Measurements from ENCODE around the gene HHATL.

DNA sequence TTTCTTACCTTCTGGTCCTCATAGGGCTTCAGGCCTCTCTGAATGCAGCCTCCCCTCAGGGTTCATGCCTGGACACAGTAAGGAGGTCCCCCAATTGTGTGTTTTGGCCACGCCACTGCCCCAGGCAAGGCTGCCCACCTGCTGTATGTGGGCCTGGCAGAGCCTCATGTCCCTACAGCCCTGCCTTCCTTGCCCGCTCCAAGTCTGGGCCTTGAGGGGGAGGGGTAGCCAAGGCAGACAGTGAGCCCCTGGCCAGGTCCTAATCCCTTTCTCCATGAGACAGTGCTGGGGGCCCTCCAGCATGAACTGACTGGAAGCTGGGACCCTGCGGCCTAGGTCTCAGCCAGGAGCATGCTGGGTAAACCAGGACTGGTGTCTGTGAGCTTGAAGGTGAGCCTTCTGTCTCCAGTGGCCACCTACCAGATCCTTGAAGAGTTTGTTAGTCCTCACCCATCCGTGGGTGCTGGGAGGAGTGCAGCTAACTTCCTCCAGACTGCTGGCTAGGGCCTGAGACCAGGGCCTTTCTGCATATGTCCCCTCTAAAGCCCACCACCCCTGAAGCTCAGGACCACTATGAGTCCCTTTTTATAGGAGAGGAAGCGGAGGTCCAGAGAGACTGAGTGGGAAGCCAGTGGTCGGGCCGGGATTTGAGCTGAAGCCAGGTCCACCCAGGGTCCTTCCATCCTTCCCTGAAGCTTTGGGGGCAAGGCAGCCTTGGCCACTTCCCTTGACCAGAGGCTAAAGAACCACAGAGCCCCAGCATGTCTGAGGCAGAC, 40.4 kb downstream of the HHATL start:
- no peak for TF ChIP-seq GATA2 (IDR thresholded peaks at IDR 0.05; ENCODE audit: low read depth, low read length)
- no peak for TF ChIP-seq GATA3 (IDR thresholded peaks at IDR 0.05; ENCODE audit: low read depth, low read length)

All from SH-SY5Y (cell line).